ENCODE data around the gene MMP28. TPM values are rescaled to one million over a fixed set of nuclear protein-coding genes. Genes with fewer than 3 reads are reported as not detected.

MMP28 gene
- total and polyA plus RNA-seq, 10 of the 15 experiments (the other 5 are each of a cell fraction or from before 2014, with no cell fraction given): not detected

- no TSS peak for BruUV-seq (replicated peaks)
Observed at GRCh38 chr17:35734396-35734795, 61.0 kb downstream of the MMP28 start.

More at GRCh38 chr17:35734396-35734795, 61.0 kb downstream of the MMP28 start:
- Histone ChIP-seq H2AFZ (ENCODE audit: control insufficient read depth, low read depth, low read length) (no peak overlapping the region), H4K20me1 (ENCODE audit: control insufficient read depth, insufficient read depth) (no peaks in the 10 kb centered on the region), H3K9me3 (replicated peaks; ENCODE audit: control insufficient read depth, insufficient read depth, low read length) (no peaks in the 10 kb centered on the region), H3K27me3 (replicated peaks in 1 of 2; ENCODE audit: control insufficient read depth in 2 of 2, insufficient read depth in 2 of 2, low read length in 1 of 2) (no peaks in the 10 kb centered on the region; a peak in 1 of 4 replicates), H3K79me2 (ENCODE audit: control insufficient read depth, insufficient read depth, low read length) (no peaks in the 10 kb centered on the region), H3K4me3 (no peak overlapping the region), H3K27ac (ENCODE audit: control insufficient read depth, insufficient read depth) (no peak overlapping the region), H3K36me3 (ENCODE audit: control insufficient read depth in 2 of 2, insufficient read depth in 2 of 2, low read length in 1 of 2) (no peaks in the 10 kb centered on the region; a peak in 1 of 4 replicates), H3K9ac (ENCODE audit: control insufficient read depth, insufficient read depth, low read length) (no peak overlapping the region), H3K4me2 (ENCODE audit: control insufficient read depth, insufficient read depth) (no peak overlapping the region), H3K4me1 (ENCODE audit: control insufficient read depth, insufficient read depth, low read length) (no peaks in the 10 kb centered on the region)
- ATAC-seq (no peak), DNase-seq (ENCODE audit: low read depth, low spot score) (no peak), FAIRE-seq (no peak)
- ChIA-PET CTCF (no interaction called here), RAD21 (ENCODE audit: unreplicated experiment) (no interaction called here), POLR2A (no interaction called here), SMC1A (ENCODE audit: uncharacterized antibody, unreplicated experiment) (no interaction called here)
- TF ChIP-seq RELA (IDR thresholded peaks at IDR 0.05; ENCODE audit: borderline replicate concordance, partially characterized antibody) (no peak), GABPA (IDR thresholded peaks at IDR 0.05; ENCODE audit: low read depth) (no peak), MTA2 (IDR thresholded peaks at IDR 0.05; ENCODE audit: low read depth) (no peak), SUPT20H (IDR thresholded peaks at IDR 0.05; ENCODE audit: borderline replicate concordance, control insufficient read depth, low read depth, low read length) (no peak), RBBP5 (conservative IDR thresholded peaks at IDR 0.05) (no peak), ZBTB33 (IDR thresholded peaks at IDR 0.05) (no peak), ATF7 (IDR thresholded peaks at IDR 0.05; ENCODE audit: low read depth) (no peak), IRF4 (IDR thresholded peaks at IDR 0.05; ENCODE audit: low read depth, low read length) (no peak), CREM (IDR thresholded peaks at IDR 0.05; ENCODE audit: low read depth) (no peak), SIN3A (IDR thresholded peaks at IDR 0.05; ENCODE audit: low read depth, low read length) (no peak)
- in situ Hi-C loops (cut with MboI): no loop called here
- intact Hi-C loops (cut with micrococcal nuclease; ENCODE audit: unreplicated experiment): no loop called here
- WGBS (ENCODE audit: insufficient coverage, insufficient replicate concordance, low lambda C conversion rate, missing lambda C conversion rate): 48% methylated on average over 7 of the region's 7 CpGs
